GM12878 (cell line): ENCODE data around the gene NDE1. TPM values are rescaled to one million over a fixed set of nuclear protein-coding genes. Genes with fewer than 3 reads are reported as not detected.

Source experiments
- CBFB ChIP-seq: IDR thresholded peaks from 2 replicates; pipeline ENCODE4 v1.6.1; 2016; ENCODE audit warnings: antibody characterized with exemption, low read depth
- CHD1 ChIP-seq: IDR thresholded peaks from 2 replicates; pipeline ENCODE4 v1.6.1; 2012; ENCODE audit warnings: low read depth, low read length, improper control_type of control experiment
- DPF2 ChIP-seq: fragments of 450-650 bp; IDR thresholded peaks from 2 replicates; pipeline ENCODE4 v1.6.1; 2017; ENCODE audit warnings: mild to moderate bottlenecking
- MTA2 ChIP-seq: fragments of 450-650 bp; IDR thresholded peaks from 2 replicates; pipeline ENCODE4 v1.6.1; 2016; ENCODE audit warnings: low read depth, mild to moderate bottlenecking, moderate library complexity
- MXI1 ChIP-seq: fragments of 150-350 bp; IDR thresholded peaks from 2 replicates; pipeline ENCODE4 v1.6.1; 2011; ENCODE audit warnings: low read depth, mild to moderate bottlenecking, inconsistent platforms, low read length, improper control_type of control experiment
- NBN ChIP-seq: fragments of 450-650 bp; IDR thresholded peaks from 2 replicates; pipeline ENCODE4 v1.6.1; 2016
- POLR2AphosphoS5 ChIP-seq: IDR thresholded peaks from 2 replicates; pipeline ENCODE4 v1.6.1; 2011; ENCODE audit warnings: mild to moderate bottlenecking, low read length, inconsistent platforms
- RAD21 ChIP-seq: IDR thresholded peaks from 2 replicates; pipeline ENCODE4 v1.6.1; 2011; ENCODE audit warnings: mild to moderate bottlenecking, low read depth, low read length, moderate library complexity; ENCODE audit not compliant: insufficient read depth
- RAD51 ChIP-seq: fragments of 450-650 bp; IDR thresholded peaks from 2 replicates; pipeline ENCODE4 v1.6.1; 2016; ENCODE audit warnings: moderate library complexity, mild to moderate bottlenecking, inconsistent platforms
- RB1 ChIP-seq: fragments of 450-650 bp; formaldehyde crosslinking; IDR thresholded peaks from 2 replicates; pipeline ENCODE4 v1.6.1; 2017; ENCODE audit warnings: mild to moderate bottlenecking, borderline replicate concordance
- SIX5 ChIP-seq: IDR thresholded peaks from 2 replicates; pipeline ENCODE4 v1.6.1; 2011; ENCODE audit warnings: mild to moderate bottlenecking, low read depth, low read length, moderate library complexity; ENCODE audit not compliant: severe bottlenecking
- SRF ChIP-seq, 2 experiments: IDR thresholded peaks; 2 replicates each; pipeline ENCODE4 v1.6.1; 2011; ENCODE audit warnings: low read depth in 2 of 2, low read length in 2 of 2, mild to moderate bottlenecking in 1 of 2, moderate library complexity in 1 of 2
- ZNF217 ChIP-seq: fragments of 450-650 bp; IDR thresholded peaks from 2 replicates; pipeline ENCODE4 v1.6.1; 2017; ENCODE audit warnings: antibody characterized with exemption, mild to moderate bottlenecking
- ZNF384 ChIP-seq: IDR thresholded peaks from 2 replicates; pipeline ENCODE4 v1.6.1; 2012; ENCODE audit warnings: low read depth, mild to moderate bottlenecking, low read length, improper control_type of control experiment, borderline replicate concordance
- ZSCAN29 ChIP-seq: fragments of 450-650 bp; IDR thresholded peaks from 2 replicates; pipeline ENCODE4 v1.6.1; 2017; ENCODE audit warnings: mild to moderate bottlenecking, moderate library complexity
- polyA plus RNA-seq, 11 experiments: library from polyadenylated mRNA; depleted of rRNA in 4 of 11; unstranded in 6 of 11; stranded (reverse) in 5 of 11; fragments of >200 nt; fragmentation: Nextera tagmentation in 4 of 11; fragmentation: Illumina TruSeq in 1 of 11; extraction: Ambion mirVana in 4 of 11; extraction: Trizol in 1 of 11; gene quantifications; 1 replicate in 1 of 11; 2 replicates in 10 of 11; pipeline versions ENCODE4 v1.2.1 to v1.2.3, GENCODE V29; 2011 to 2016; ENCODE audit warnings: inconsistent platforms in 2 of 11, missing spikeins in 2 of 11, low read depth in 1 of 11
- total RNA-seq, 4 experiments: library from RNA; depleted of rRNA in 3 of 4; stranded (reverse); fragments of >200 nt in 3 of 4; fragmentation: Illumina TruSeq in 1 of 4; extraction: Trizol in 1 of 4; gene quantifications; 2 replicates each; pipeline versions ENCODE4 v1.2.1 to v1.2.3, GENCODE V29; 2013 to 2021

NDE1 gene
- total and polyA plus RNA-seq, 10 of the 15 experiments (the other 5 are each of a cell fraction or from before 2014, with no cell fraction given) = 5.7 to 148 (median 87.8) TPM

- TF ChIP-seq RAD21 = 0 out of 2 replicates have a peak, but pooled peaks have one; percentile 7
- 0 out of 4 replicates have a peak, but pooled peaks of 1 of the 2 experiments have one; percentile 23 for TF ChIP-seq SRF (IDR thresholded peaks at IDR 0.05; ENCODE audit: low read depth in 2 of 2, low read length in 2 of 2)
- TF ChIP-seq RAD51 = peak; percentile 97
- no peak; the same call in 1 of the 2 replicates for TF ChIP-seq MXI1
- TF ChIP-seq ZNF217 = no peak
- no peak for TF ChIP-seq MTA2
- TF ChIP-seq ZNF384 = peak; percentile 57; the same call in 1 of the 2 replicates
- TF ChIP-seq DPF2 = peak; percentile 51; the same call in 1 of the 2 replicates
- TF ChIP-seq CBFB = peak; percentile 44
- TF ChIP-seq CHD1 = peak; percentile 77
- no peak for TF ChIP-seq SIX5
- TF ChIP-seq RB1 = peak; percentile 38; the same call in 1 of the 2 replicates
- peak; percentile 20; the same call in 1 of the 2 replicates for TF ChIP-seq NBN
- peak; percentile 79 for TF ChIP-seq POLR2AphosphoS5
- no peak for TF ChIP-seq ZSCAN29
Measured at GRCh38 chr16:15643048-15643945, 6.7 kb upstream of the NDE1 start, which contains the start of gene MARF1 (continued).
